Measurements from ENCODE around the gene COL1A1.

Gene COL1A1

GRCh38 chr17:50201276-50201854 lies at the start of gene COL1A1:
Gene COL1A1 (minus strand): TSS chr17:50201631. CDS start chr17:50201513, 118 bp downstream.
- no peak for DNase-seq (ENCODE audit: low spot score)

- DNase-seq (ENCODE audit: low spot score), result no peak
These were observed 46.8 kb upstream of the COL1A1 start for GRCh38 chr17:50248255-50248654.

GRCh38 chr17:50244771-50245170 lies 43.3 kb upstream of the COL1A1 start:
- no peak for DNase-seq (ENCODE audit: low spot score)

- no peak for DNase-seq (ENCODE audit: low spot score)
These were observed 40.0 kb upstream of the COL1A1 start for GRCh38 chr17:50241431-50241830.

- no peak for DNase-seq (ENCODE audit: low spot score)
These were observed 39.4 kb upstream of the COL1A1 start for GRCh38 chr17:50240851-50241250.

GRCh38 chr17:50239937-50240336 lies 38.5 kb upstream of the COL1A1 start:
- DNase-seq (ENCODE audit: low spot score), result no peak

GRCh38 chr17:50238601-50239280 lies 37.3 kb upstream of the COL1A1 start:
- DNase-seq (ENCODE audit: low spot score), result no peak

- no peak for DNase-seq (ENCODE audit: low spot score)
These were observed 36.5 kb upstream of the COL1A1 start for GRCh38 chr17:50237901-50238300.

- DNase-seq (ENCODE audit: low spot score), result no peak
These were observed 33.1 kb upstream of the COL1A1 start for GRCh38 chr17:50234581-50234980.

- DNase-seq (ENCODE audit: low spot score), result no peak
These were observed 24.3 kb upstream of the COL1A1 start for GRCh38 chr17:50225701-50226240.

- no peak for DNase-seq (ENCODE audit: low spot score)
These were observed 21.5 kb upstream of the COL1A1 start for GRCh38 chr17:50222922-50223321.

- DNase-seq (ENCODE audit: low spot score), result no peak
These were observed 20.6 kb upstream of the COL1A1 start for GRCh38 chr17:50221864-50222545.

- no peak for DNase-seq (ENCODE audit: low spot score)
These were observed 19.9 kb upstream of the COL1A1 start for GRCh38 chr17:50221266-50221863.

- no peak for DNase-seq (ENCODE audit: low spot score)
These were observed 19.4 kb upstream of the COL1A1 start for GRCh38 chr17:50220811-50221210.

GRCh38 chr17:50219939-50220465 lies 18.6 kb upstream of the COL1A1 start:
- no peak for DNase-seq (ENCODE audit: low spot score)

- no peak for DNase-seq (ENCODE audit: low spot score)
These were observed 17.9 kb upstream of the COL1A1 start for GRCh38 chr17:50219342-50219741.

- no peak for DNase-seq (ENCODE audit: low spot score)
These were observed 17.4 kb upstream of the COL1A1 start for GRCh38 chr17:50218771-50219315.

GRCh38 chr17:50218071-50218759 lies 16.8 kb upstream of the COL1A1 start:
- DNase-seq (ENCODE audit: low spot score), result no peak

- DNase-seq (ENCODE audit: low spot score), result no peak
These were observed 16.2 kb upstream of the COL1A1 start for GRCh38 chr17:50217591-50217990.

- DNase-seq (ENCODE audit: low spot score), result no peak
These were observed 13.7 kb upstream of the COL1A1 start for GRCh38 chr17:50214976-50215760.

Data from germinal center (tissue), 1 donor.